Stimulated activated CD4-positive, alpha-beta T cell treated with anti-CD3 and anti-CD28 coated beads, Interleukin-4, amount 100 ng/mL, for 4 hours (primary cell): Measurements from ENCODE around the gene ADAMTS2.

Experiments
- DNase-seq, 2 experiments: peaks; one replicate each; pipeline ENCODE4 v3.0.0-alpha.2; 2020

ADAMTS2 gene

GRCh38 chr5:179371681-179372680 lies 26.7 kb upstream of the ADAMTS2 start:
- DNase-seq, result no peak

GRCh38 chr5:179371121-179371510 lies 25.9 kb upstream of the ADAMTS2 start:
- DNase-seq, result no peak

- DNase-seq, result no peak
Observed at GRCh38 chr5:179370490-179371120, 25.3 kb upstream of the ADAMTS2 start.

- DNase-seq, result no peak
Observed at GRCh38 chr5:179369530-179369884, 24.2 kb upstream of the ADAMTS2 start.

- no peak for DNase-seq
Observed at GRCh38 chr5:179368806-179369529, 23.7 kb upstream of the ADAMTS2 start.

GRCh38 chr5:179368126-179368805 lies 23.0 kb upstream of the ADAMTS2 start:
- no peak for DNase-seq

GRCh38 chr5:179367491-179367890 lies 22.2 kb upstream of the ADAMTS2 start:
- no peak for DNase-seq

- no peak for DNase-seq
Observed at GRCh38 chr5:179362355-179362754, 17.1 kb upstream of the ADAMTS2 start.

- no peak for DNase-seq
Observed at GRCh38 chr5:179361037-179361603, 15.9 kb upstream of the ADAMTS2 start.

- DNase-seq, result no peak
Observed at GRCh38 chr5:179357031-179357430, 11.8 kb upstream of the ADAMTS2 start.

- DNase-seq, result no peak
Observed at GRCh38 chr5:179355976-179356974, 11.0 kb upstream of the ADAMTS2 start.

- DNase-seq, result no peak
Observed at GRCh38 chr5:179354305-179354882, 9.1 kb upstream of the ADAMTS2 start.

- no peak for DNase-seq
Observed at GRCh38 chr5:179348843-179349242, 3.6 kb upstream of the ADAMTS2 start.

- DNase-seq, result no peak
Observed at GRCh38 chr5:179348011-179348530, 2.8 kb upstream of the ADAMTS2 start.

GRCh38 chr5:179347581-179347980 lies 2.3 kb upstream of the ADAMTS2 start:
- DNase-seq, result no peak

GRCh38 chr5:179346875-179347274 lies 1.6 kb upstream of the ADAMTS2 start:
- no peak for DNase-seq

GRCh38 chr5:179346401-179346800 lies 1.1 kb upstream of the ADAMTS2 start:
- no peak for DNase-seq

GRCh38 chr5:179345183-179345432 lies 153 bp downstream of the ADAMTS2 start:
- no peak for DNase-seq

GRCh38 chr5:179344431-179345182 lies 654 bp downstream of the ADAMTS2 start:
- no peak for DNase-seq
